Measurements from ENCODE around the gene APOC1. TPM values are rescaled to one million over a fixed set of nuclear protein-coding genes. Genes with fewer than 3 reads are reported as not detected.
"Not testable (repeated sequence)": the region's sequence is repeated elsewhere in the genome, so short reads cannot be mapped to it uniquely, and the experiment has no call there.

The APOC1 gene
- total RNA-seq (100 to 1,000 TPM; 248 to 569 TPM), polyA plus RNA-seq (ENCODE audit: insufficient read length in 6 of 6) (10 to 100 TPM in 4 of 6 donors, 1 to 10 TPM in 2; 9.2 to 14.0 (median 11.3) TPM)
- long read RNA-seq, donor 1, partial matches to known transcripts: 0 of 1 reads
- long read RNA-seq, donor 1, other reads (novel, unspliced or antisense): 0 of 1 reads
- long read RNA-seq, donor 2, transcript APOC1-208 (4 exons, 430 nt): major isoform, 7 of 7 reads
- long read RNA-seq, donor 2, partial matches to known transcripts: 0 of 7 reads
- long read RNA-seq, donor 2, other reads (novel, unspliced or antisense): 0 of 7 reads
- long read RNA-seq, donor 3, transcript APOC1-208 (4 exons, 430 nt): major isoform, 8 of 8 reads
- long read RNA-seq, donor 3, partial matches to known transcripts: 0 of 8 reads
- long read RNA-seq, donor 3, other reads (novel, unspliced or antisense): 0 of 8 reads
- long read RNA-seq, donor 4, transcript APOC1-208 (4 exons, 430 nt): major isoform, 480 of 608 reads
- long read RNA-seq, donor 4, partial matches to known transcripts: 111 of 608 reads
- long read RNA-seq, donor 4, other reads (novel, unspliced or antisense): 10 of 608 reads
- long read RNA-seq, donor 5, partial matches to known transcripts: 0 of 1 reads
- long read RNA-seq, donor 5, other reads (novel, unspliced or antisense): 0 of 1 reads
- long read RNA-seq, donor 6, transcript APOC1-208 (4 exons, 430 nt): major isoform, 5 of 5 reads
- long read RNA-seq, donor 6, partial matches to known transcripts: 0 of 5 reads
- long read RNA-seq, donor 6, other reads (novel, unspliced or antisense): 0 of 5 reads
- long read RNA-seq, donor 7, partial matches to known transcripts: 0 of 1 reads
- long read RNA-seq, donor 7, other reads (novel, unspliced or antisense): 0 of 1 reads
- long read RNA-seq, donor 8, partial matches to known transcripts: 0 of 4 reads
- long read RNA-seq, donor 8, other reads (novel, unspliced or antisense): 0 of 4 reads
- long read RNA-seq, donor 9: 0 reads
- long read RNA-seq, donor 10, transcript APOC1-208 (4 exons, 430 nt): major isoform, 134 of 172 reads
- long read RNA-seq, donor 10, transcript APOC1-203 (4 exons, 553 nt): minor isoform, 7 of 172 reads
- long read RNA-seq, donor 10, partial matches to known transcripts: 25 of 172 reads
- long read RNA-seq, donor 10, other reads (novel, unspliced or antisense): 3 of 172 reads
- long read RNA-seq, donor 11: 0 reads
- long read RNA-seq, donor 12, partial matches to known transcripts: 0 of 2 reads
- long read RNA-seq, donor 12, other reads (novel, unspliced or antisense): 0 of 2 reads

- H3K4me1 ChIP-seq: peaks cover 7 to 35% of the 10 kb centered on the region in 2 donors
- H3K27me3 ChIP-seq; intact Hi-C loops (cut with DNase I); H3K36me3 ChIP-seq; H3K9me3 ChIP-seq: not testable (repeated sequence)
- ATAC-seq (peak; percentile 92), DNase-seq (peak; percentile 87 to 94 (median 89))
- peak within 1 kb of the TSS; percentile 33 to 49 for H3K4me3 ChIP-seq
- peak within 1 kb of the TSS in 1 of 2 donors; percentile 61 for H3K27ac ChIP-seq
Measured at GRCh38 chr19:44914433-44915206, at the start of gene APOC1. Gene APOC1, plus strand, starts transcription at chr19:44914608. Its CDS starts 284 bp downstream, at chr19:44914892.

- no peak for DNase-seq
- H3K27me3 ChIP-seq: no peaks in the 10 kb centered on the region
- peaks cover 0 to 47% of the 10 kb centered on the region in 2 donors for H3K36me3 ChIP-seq
- no peak overlapping the region for H3K4me3 ChIP-seq
- intact Hi-C loops (cut with DNase I): no loop called here
- no peak for ATAC-seq
- no peak overlapping the region for H3K27ac ChIP-seq
- no peaks in the 10 kb centered on the region for H3K9me3 ChIP-seq
- H3K4me1 ChIP-seq: peaks cover 7 to 24% of the 10 kb centered on the region in 2 donors
- TF ChIP-seq CTCF (IDR thresholded peaks at IDR 0.05): no peak
Measured at GRCh38 chr19:44865196-44865767, 49.1 kb upstream of the APOC1 start.

GRCh38 chr19:44866664-44867063 is 47.7 kb upstream of the APOC1 start:
- DNase-seq: no peak
- H3K27ac ChIP-seq: no peak overlapping the region
- peak; percentile 64 for ATAC-seq

GRCh38 chr19:44867578-44867977 is 46.8 kb upstream of the APOC1 start:
- no peak for ATAC-seq
- H3K9me3 ChIP-seq: no peaks in the 10 kb centered on the region
- no peak for DNase-seq
- H3K27ac ChIP-seq: no peak overlapping the region
- no peaks in the 10 kb centered on the region for H3K27me3 ChIP-seq
- peaks cover 7 to 32% of the 10 kb centered on the region in 2 donors for H3K4me1 ChIP-seq
- no peak for TF ChIP-seq CTCF (IDR thresholded peaks at IDR 0.05)
- intact Hi-C loops (cut with DNase I): no loop called here
- peaks cover 0 to 56% of the 10 kb centered on the region in 2 donors for H3K36me3 ChIP-seq
- H3K4me3 ChIP-seq: no peak overlapping the region

More at GRCh38 chr19:44866664-44867063, 47.7 kb upstream of the APOC1 start:
- no peak for TF ChIP-seq CTCF (IDR thresholded peaks at IDR 0.05)
- H3K9me3 ChIP-seq: no peaks in the 10 kb centered on the region
- H3K4me3 ChIP-seq: no peak overlapping the region
- intact Hi-C loops (cut with DNase I): no loop called here
- H3K27me3 ChIP-seq: no peaks in the 10 kb centered on the region
- peaks cover 7 to 32% of the 10 kb centered on the region in 2 donors for H3K4me1 ChIP-seq
- H3K36me3 ChIP-seq: peaks cover 0 to 47% of the 10 kb centered on the region in 2 donors
